IPS-15b (cell line): ENCODE results near the gene WNT16.

Experiments
- H3K27me3 ChIP-seq: one replicate; pipeline ENCODE4 v1.6.1; 2013; ENCODE audit warnings: low read length; ENCODE audit not compliant: control insufficient read depth, insufficient read depth
- H3K36me3 ChIP-seq: one replicate; pipeline ENCODE4 v1.6.1; 2013; ENCODE audit warnings: low read length; ENCODE audit not compliant: control insufficient read depth, insufficient read depth
- H3K4me1 ChIP-seq: one replicate; pipeline ENCODE4 v1.6.1; 2013; ENCODE audit warnings: mild to moderate bottlenecking, low read length; ENCODE audit not compliant: control insufficient read depth, insufficient read depth
- H3K4me3 ChIP-seq: one replicate; pipeline ENCODE4 v1.5.1; 2013; ENCODE audit warnings: low read depth, low read length
- H3K9ac ChIP-seq: one replicate; pipeline ENCODE4 v1.6.1; 2013; ENCODE audit warnings: low read depth, mild to moderate bottlenecking, low read length
- H3K9me3 ChIP-seq: one replicate; pipeline ENCODE4 v1.6.1; 2013; ENCODE audit warnings: mild to moderate bottlenecking, low read length; ENCODE audit not compliant: control insufficient read depth, insufficient read depth

WNT16 gene

GRCh38 chr7:121385056-121385799, 56.4 kb downstream of the WNT16 start:
- Histone ChIP-seq H3K4me3 (no peak overlapping the region), H3K36me3 (no peaks in the 10 kb centered on the region)

GRCh38 chr7:121385800-121386179, 57.0 kb downstream of the WNT16 start:
- Histone ChIP-seq H3K36me3 (no peaks in the 10 kb centered on the region), H3K27me3 (no peaks in the 10 kb centered on the region), H3K9ac (no peak overlapping the region), H3K4me1 (no peaks in the 10 kb centered on the region), H3K4me3 (no peak overlapping the region), H3K9me3 (no peaks in the 10 kb centered on the region)

More at GRCh38 chr7:121385056-121385799, 56.4 kb downstream of the WNT16 start:
- Histone ChIP-seq H3K9ac (no peak overlapping the region), H3K27me3 (no peaks in the 10 kb centered on the region), H3K9me3 (no peaks in the 10 kb centered on the region), H3K4me1 (no peaks in the 10 kb centered on the region)

GRCh38 chr7:121388950-121389349, 60.1 kb downstream of the WNT16 start:
- H3K9me3 ChIP-seq = no peaks in the 10 kb centered on the region
- no peaks in the 10 kb centered on the region for H3K36me3 ChIP-seq
- H3K4me3 ChIP-seq = no peak overlapping the region
- H3K27me3 ChIP-seq = no peaks in the 10 kb centered on the region
- H3K4me1 ChIP-seq = no peaks in the 10 kb centered on the region
- H3K9ac ChIP-seq = no peak overlapping the region

GRCh38 chr7:121390109-121390508, 61.3 kb downstream of the WNT16 start:
- Histone ChIP-seq H3K27me3 (no peaks in the 10 kb centered on the region), H3K9ac (no peak overlapping the region), H3K36me3 (no peaks in the 10 kb centered on the region), H3K4me1 (no peaks in the 10 kb centered on the region), H3K4me3 (no peak overlapping the region), H3K9me3 (no peaks in the 10 kb centered on the region)

- Histone ChIP-seq H3K9ac (no peak overlapping the region), H3K4me1 (no peaks in the 10 kb centered on the region), H3K27me3 (no peaks in the 10 kb centered on the region), H3K9me3 (no peaks in the 10 kb centered on the region), H3K4me3 (no peak overlapping the region), H3K36me3 (no peaks in the 10 kb centered on the region)
These were observed 61.8 kb downstream of the WNT16 start for GRCh38 chr7:121390617-121391016.
